GM19463 (cell line): ENCODE data around the gene PAQR6.
"Not testable (repeated sequence)": the region's sequence is repeated elsewhere in the genome, so short reads cannot be mapped to it uniquely, and the experiment has no call there.

ENCODE experiments used
- ATAC-seq: cut with Tn5 transposase; IDR thresholded peaks from one replicate; pipeline ENCODE4 v1.9.1; 2021; ENCODE audit warnings: mild to moderate bottlenecking, moderate library complexity; ENCODE audit not compliant: unreplicated experiment

The PAQR6 gene

GRCh38 chr1:156233426-156234127, 14.3 kb downstream of the PAQR6 start:
- ATAC-seq, result no peak

- no peak for ATAC-seq
These were observed 15.5 kb downstream of the PAQR6 start for GRCh38 chr1:156232201-156232894.

GRCh38 chr1:156230473-156230837, 17.4 kb downstream of the PAQR6 start:
- no peak for ATAC-seq

GRCh38 chr1:156229809-156230472, 17.9 kb downstream of the PAQR6 start:
- ATAC-seq, result no peak

GRCh38 chr1:156228501-156228900, 19.4 kb downstream of the PAQR6 start:
- no peak for ATAC-seq

- no peak for ATAC-seq
These were observed 21.1 kb downstream of the PAQR6 start for GRCh38 chr1:156226782-156227181.

- ATAC-seq, result peak; percentile 62
These were observed 21.7 kb downstream of the PAQR6 start for GRCh38 chr1:156226116-156226538.

- no peak for ATAC-seq
These were observed 22.2 kb downstream of the PAQR6 start for GRCh38 chr1:156225677-156226014.

- no peak for ATAC-seq
These were observed 25.7 kb downstream of the PAQR6 start for GRCh38 chr1:156221986-156222692.

- ATAC-seq, result no peak
These were observed 27.6 kb downstream of the PAQR6 start for GRCh38 chr1:156220226-156220625.

GRCh38 chr1:156217871-156218270, 30.0 kb downstream of the PAQR6 start:
- no peak for ATAC-seq

- not testable (repeated sequence) for ATAC-seq
These were observed 31.3 kb downstream of the PAQR6 start for GRCh38 chr1:156216361-156217086.

GRCh38 chr1:156214024-156214748, 33.7 kb downstream of the PAQR6 start:
- no peak for ATAC-seq

- no peak for ATAC-seq
These were observed 34.3 kb downstream of the PAQR6 start for GRCh38 chr1:156213644-156213966.

- ATAC-seq, result peak; percentile 92
These were observed 34.8 kb downstream of the PAQR6 start, which contains the start of gene PMF1 for GRCh38 chr1:156212833-156213643. Gene PMF1 (plus strand): TSS chr1:156213007. CDS start chr1:156213016, 9 bp downstream.

- no peak for ATAC-seq
These were observed 35.7 kb downstream of the PAQR6 start for GRCh38 chr1:156212130-156212529.

- no peak for ATAC-seq
These were observed 36.6 kb downstream of the PAQR6 start for GRCh38 chr1:156211243-156211642.

GRCh38 chr1:156204686-156205085, 43.2 kb downstream of the PAQR6 start:
- ATAC-seq, result no peak

- ATAC-seq, result no peak
These were observed 44.5 kb downstream of the PAQR6 start for GRCh38 chr1:156203331-156203730.
